HTR-8/SVneo (cell line): Measurements from ENCODE around the gene IGF1.
"Not testable (repeated sequence)": the region's sequence is repeated elsewhere in the genome, so short reads cannot be mapped to it uniquely, and the experiment has no call there.

Experiments used
- DNase-seq: peaks from one replicate; pipeline ENCODE4 v3.0.0; 2011; ENCODE audit warnings: low spot score, mixed read lengths; ENCODE audit not compliant: insufficient read length
- FAIRE-seq: peaks from 2 replicates; lab custom pipeline; 2011; peaks lifted over from hg19 to GRCh38; lab: Jason Lieb, UNC

The IGF1 gene

GRCh38 chr12:102463659-102464249 lies 16.6 kb downstream of the IGF1 start:
- FAIRE-seq, result no peak

GRCh38 chr12:102462795-102463465 lies 17.4 kb downstream of the IGF1 start:
- FAIRE-seq (no peak), DNase-seq (no peak)

More at GRCh38 chr12:102463659-102464249, 16.6 kb downstream of the IGF1 start:
- DNase-seq, result no peak

GRCh38 chr12:102462386-102462785 lies 18.0 kb downstream of the IGF1 start:
- no peak for FAIRE-seq

GRCh38 chr12:102461501-102461900 lies 18.9 kb downstream of the IGF1 start:
- FAIRE-seq, result no peak

More at GRCh38 chr12:102462386-102462785, 18.0 kb downstream of the IGF1 start:
- no peak for DNase-seq

GRCh38 chr12:102459314-102459713 lies 21.0 kb downstream of the IGF1 start:
- no peak for FAIRE-seq
- no peak for DNase-seq

More at GRCh38 chr12:102461501-102461900, 18.9 kb downstream of the IGF1 start:
- DNase-seq, result no peak

DNA sequence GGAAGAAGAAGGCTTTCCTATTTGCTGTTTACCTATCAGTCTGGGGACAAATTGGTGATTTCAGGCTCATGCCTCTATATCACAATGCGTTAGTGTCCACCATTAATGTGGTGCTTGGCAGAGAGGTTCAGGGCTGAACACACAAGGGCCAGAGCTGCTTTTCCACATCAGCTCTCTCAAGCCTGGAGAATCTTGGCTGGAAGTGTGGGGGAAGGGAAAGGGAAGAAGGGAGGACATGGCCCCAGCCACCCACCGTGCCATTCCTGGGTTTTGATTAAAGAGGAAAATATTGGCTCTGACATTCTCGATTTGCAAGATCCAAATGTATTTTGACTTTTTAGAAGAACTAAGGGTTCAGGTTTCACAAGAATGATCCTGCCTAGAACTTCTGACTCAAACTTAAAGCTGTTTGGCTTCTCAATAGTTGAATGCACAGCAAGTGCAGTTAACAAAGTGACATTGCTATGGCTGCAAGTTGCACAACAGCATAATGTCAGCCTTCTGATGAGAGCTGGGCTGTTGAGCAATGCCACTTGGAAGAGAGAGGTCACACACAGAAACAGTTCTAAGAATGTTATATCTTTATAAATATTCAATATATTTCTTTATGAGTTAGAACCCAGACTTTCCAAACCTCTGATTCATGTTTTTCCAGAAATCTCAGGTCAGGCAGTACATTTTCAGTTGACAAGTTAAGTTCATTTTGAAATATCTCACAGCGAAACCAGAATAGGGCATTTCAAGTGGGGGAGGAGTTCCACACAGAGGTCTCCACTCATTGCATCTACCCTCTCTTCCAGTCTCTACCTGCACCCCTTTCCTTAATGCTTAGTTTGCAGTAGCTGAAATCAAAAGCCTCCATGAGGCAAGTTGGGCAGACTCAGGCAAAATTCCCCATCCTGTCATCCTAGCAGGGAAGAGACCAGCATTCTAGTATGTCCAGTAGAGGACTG lies 25.3 kb downstream of the IGF1 start:
- FAIRE-seq (no peak), DNase-seq (no peak)

GRCh38 chr12:102454330-102454729 lies 26.0 kb downstream of the IGF1 start:
- no peak for DNase-seq
- no peak for FAIRE-seq

- FAIRE-seq (no peak), DNase-seq (no peak)
These were observed 27.8 kb downstream of the IGF1 start for GRCh38 chr12:102452605-102453004.

GRCh38 chr12:102449018-102449417 lies 31.3 kb downstream of the IGF1 start:
- FAIRE-seq, DNase-seq: not testable (repeated sequence)

DNA sequence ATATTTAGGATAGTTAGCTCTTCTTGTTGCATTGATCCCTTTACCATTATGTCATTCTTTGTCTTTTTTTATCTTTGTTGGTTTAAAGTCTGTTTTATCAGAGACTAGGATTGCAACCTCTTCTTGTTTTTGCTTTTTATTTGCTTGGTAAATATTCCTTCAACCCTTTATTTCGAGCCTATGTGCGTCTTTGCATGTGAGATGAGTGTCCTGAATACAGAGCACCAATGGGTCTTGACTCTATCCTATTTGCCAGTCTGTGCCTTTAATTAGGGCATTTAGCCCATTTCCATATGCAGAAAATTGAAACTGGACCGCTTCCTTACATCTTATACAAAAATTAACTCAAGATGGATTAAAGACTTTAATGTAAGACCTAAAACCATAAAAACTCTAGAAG lies 32.9 kb downstream of the IGF1 start:
- not testable (repeated sequence) for DNase-seq, FAIRE-seq

- no peak for DNase-seq
- FAIRE-seq, result no peak
These were observed 35.7 kb downstream of the IGF1 start for GRCh38 chr12:102444707-102445106.

GRCh38 chr12:102444093-102444492 lies 36.3 kb downstream of the IGF1 start:
- no peak for DNase-seq
- FAIRE-seq, result no peak

DNA sequence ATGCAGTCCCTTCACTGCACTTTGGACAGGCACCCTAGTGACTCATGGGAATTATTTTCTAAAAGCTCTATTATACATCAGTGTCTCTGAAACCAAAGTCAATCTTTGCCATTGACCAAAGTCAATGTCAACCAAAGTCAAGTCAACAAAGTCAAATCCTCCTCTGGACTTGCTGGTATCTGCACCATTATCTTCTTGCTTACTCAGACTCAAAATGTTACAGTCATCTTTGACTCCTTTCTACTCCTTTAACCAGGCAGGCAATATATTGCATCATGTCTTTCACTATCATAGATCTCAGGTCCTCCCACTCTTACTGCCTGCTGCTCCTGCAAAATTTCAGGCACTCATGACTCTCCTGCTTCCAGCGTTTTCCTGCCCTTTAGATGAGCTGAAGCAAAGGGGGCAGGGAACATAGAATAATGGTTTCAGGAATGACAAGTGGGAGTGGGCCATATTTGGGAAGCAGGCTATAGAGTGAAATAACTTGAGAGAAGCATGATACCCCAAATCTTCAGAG lies 39.2 kb downstream of the IGF1 start:
- FAIRE-seq (no peak), DNase-seq (no peak)

DNA sequence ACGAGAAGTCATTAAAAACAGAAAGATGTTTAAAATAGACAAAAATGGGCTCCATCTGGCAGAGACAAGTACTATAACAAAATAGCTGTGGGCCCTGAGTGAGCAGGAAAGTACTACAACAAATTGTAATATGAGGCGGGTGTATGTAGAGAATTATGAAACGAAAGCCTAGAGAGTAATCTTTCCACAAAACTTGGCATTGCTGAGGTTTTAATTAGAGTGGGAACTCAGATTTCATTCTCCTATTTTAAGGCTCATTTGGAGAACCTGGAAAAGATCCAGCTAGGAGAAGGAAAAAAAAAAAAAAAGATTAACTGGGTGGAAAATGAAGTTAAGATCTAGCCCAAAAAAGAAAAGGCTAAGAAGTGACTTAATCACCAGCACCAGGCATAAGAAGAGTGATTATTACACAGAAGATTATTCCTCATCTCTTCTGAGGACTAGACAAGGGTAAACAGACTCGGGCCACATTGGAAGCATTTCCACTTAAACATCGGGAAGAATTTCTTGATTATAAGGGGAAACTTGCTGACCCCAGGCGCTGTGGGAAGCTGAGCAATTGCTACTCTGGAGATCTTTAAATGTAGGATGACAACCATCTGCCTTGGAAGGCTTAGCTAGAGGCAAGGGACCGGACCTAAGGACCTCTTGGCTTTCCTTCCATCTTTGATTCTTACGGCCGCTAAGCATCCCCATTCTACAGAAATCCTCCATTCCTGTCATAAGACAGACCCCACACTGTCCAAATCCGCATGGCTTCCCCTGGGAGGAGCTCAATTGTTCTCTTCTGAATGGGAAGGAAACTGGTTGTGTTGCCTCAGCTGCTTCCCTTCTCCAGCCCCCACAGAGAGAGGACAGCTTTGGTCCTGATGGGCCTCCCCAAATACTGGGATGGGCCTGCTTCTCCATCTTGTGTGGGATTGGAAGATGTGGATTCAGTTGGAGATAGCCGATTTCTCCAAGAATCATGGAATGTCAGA lies 40.6 kb downstream of the IGF1 start:
- FAIRE-seq (no peak), DNase-seq (no peak)

DNA sequence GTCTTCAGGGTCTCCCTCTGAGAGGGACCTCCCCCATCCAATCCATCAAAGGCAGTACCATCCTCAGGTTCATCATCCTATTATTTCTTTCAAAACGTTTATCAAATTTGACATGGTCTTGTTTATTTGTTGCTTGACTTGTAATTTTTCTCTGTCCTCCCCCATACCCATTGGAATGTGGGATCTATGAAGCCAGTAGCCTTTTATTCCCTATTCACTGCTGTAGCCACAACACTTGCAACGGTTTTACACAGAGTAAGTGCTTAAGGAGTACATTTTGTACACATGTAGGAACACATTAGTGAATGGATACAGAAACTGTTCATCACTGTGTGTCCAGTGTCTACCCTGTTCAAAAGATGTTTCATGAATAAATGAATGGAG lies 41.5 kb downstream of the IGF1 start:
- no peak for DNase-seq
- no peak for FAIRE-seq

DNA sequence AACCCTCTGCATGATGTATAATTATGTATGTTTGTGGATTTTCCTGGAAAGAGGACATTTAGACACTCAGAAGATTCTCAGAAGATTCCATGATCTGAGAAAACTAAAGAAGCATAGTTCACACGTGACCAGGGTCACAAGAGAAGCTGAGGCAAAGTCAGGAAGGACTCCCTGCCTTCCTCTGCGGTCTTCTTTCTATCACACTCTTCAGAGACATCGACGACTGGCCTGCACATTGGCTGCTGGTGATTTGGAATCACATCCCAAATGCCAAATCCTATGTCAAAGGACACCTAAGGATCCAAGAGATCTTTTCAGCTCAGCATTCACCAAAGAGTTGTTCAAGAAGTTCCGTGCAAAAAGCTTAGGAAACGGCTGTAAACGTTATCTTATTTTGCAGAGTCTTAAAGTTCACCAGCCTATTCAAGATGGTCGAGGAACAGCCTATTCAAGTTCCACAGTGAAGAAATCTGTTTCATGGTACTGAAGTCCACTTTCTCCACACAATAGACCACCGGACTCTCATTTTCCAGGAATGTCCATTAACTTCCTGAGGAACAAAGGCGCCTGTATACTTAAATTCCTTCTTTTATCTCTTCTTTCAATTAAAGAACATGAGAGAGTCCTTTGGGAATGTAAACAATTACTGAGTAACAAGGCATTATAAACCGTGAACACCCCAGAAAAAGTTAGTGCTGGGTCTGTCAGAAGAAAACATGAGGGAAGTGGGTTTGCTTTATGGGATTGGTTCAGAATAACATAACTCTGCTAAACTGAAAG lies 42.1 kb downstream of the IGF1 start:
- DNase-seq (no peak), FAIRE-seq (no peak)

- FAIRE-seq (no peak), DNase-seq (no peak)
These were observed 42.9 kb downstream of the IGF1 start for GRCh38 chr12:102437511-102437910.

DNA sequence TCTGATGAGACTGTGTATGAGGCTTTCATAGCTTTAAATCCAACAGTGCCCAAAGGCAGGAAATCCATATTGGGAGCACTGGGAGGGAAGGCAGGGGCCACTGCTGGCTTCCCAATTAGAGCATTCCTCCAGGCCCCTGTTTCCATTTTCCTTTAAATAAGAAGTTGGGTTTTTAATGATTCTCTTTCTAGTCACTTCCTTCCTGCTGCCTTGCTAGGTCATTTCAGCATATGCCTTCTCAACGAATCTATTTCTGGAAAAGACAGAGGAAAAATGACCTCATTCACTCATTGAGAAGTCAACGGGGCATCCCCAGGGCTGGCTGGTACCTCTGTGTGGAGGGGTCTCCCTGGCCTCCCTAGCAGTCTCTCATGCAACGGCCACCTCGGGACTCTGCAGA lies 43.5 kb downstream of the IGF1 start:
- FAIRE-seq (no peak), DNase-seq (no peak)
